GM12875 (cell line): ENCODE measurements around the gene PARD3B.

ENCODE experiments used
- H3K4me3 ChIP-seq: one replicate; pipeline ENCODE4 v1.5.1; 2011; ENCODE audit warnings: low read depth, low read length, control low read depth
- CTCF ChIP-seq: IDR thresholded peaks from 2 replicates; pipeline ENCODE4 v1.5.1; 2011; ENCODE audit warnings: low read depth, mild to moderate bottlenecking, control low read depth, inconsistent platforms, low read length, moderate library complexity, borderline replicate concordance; ENCODE audit not compliant: insufficient read depth

PARD3B gene

GRCh38 chr2:204753841-204754240 lies 208.6 kb downstream of the PARD3B start:
- H3K4me3 ChIP-seq, result no peak overlapping the region
- TF ChIP-seq CTCF, result no peak

GRCh38 chr2:204754898-204755297 lies 209.6 kb downstream of the PARD3B start:
- H3K4me3 ChIP-seq, result no peak overlapping the region
- TF ChIP-seq CTCF, result no peak

- no peak overlapping the region for H3K4me3 ChIP-seq
- TF ChIP-seq CTCF, result no peak
These were observed 218.9 kb downstream of the PARD3B start for GRCh38 chr2:204763974-204764703.

- no peak for TF ChIP-seq CTCF
- no peak overlapping the region for H3K4me3 ChIP-seq
These were observed 225.5 kb downstream of the PARD3B start for GRCh38 chr2:204770735-204771134.

GRCh38 chr2:204771721-204772120 lies 226.4 kb downstream of the PARD3B start:
- no peak for TF ChIP-seq CTCF
- no peak overlapping the region for H3K4me3 ChIP-seq

- H3K4me3 ChIP-seq, result no peak overlapping the region
These were observed 227.3 kb downstream of the PARD3B start for GRCh38 chr2:204772546-204772945.

More at GRCh38 chr2:204772546-204772945, 227.3 kb downstream of the PARD3B start:
- TF ChIP-seq CTCF, result no peak
